ENCODE measurements around the gene NXNL2. TPM values are rescaled to one million over a fixed set of nuclear protein-coding genes. Genes with fewer than 3 reads are reported as not detected.

NXNL2 gene
- total RNA-seq, 1 experiment from 2014 or later, result 2.2 TPM

DNA sequence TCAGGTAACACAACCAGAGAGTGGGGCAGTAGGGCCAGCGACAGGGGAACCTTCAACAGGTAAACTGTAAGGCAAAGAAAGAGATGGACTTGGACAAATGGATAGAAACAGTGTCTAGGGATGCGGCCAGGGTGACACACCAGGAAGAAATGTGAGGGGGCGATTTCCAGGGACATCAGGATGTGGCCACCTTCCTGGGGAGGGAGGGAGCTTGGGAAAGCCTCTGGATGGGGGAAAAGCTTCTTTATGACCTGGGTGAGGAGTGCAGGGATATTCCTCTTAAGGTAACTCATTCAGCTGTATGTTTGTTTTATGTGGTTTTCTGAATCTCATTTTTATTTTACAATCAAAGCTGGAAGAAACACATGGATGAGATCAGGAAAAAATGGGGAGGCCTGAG is 11.9 kb upstream of the NXNL2 start:
- Mint-ChIP-seq H3K4me1 (peaks cover 27% of the 10 kb centered on the region), H3K4me3 (no peak overlapping the region), H3K27ac (no peak overlapping the region), H3K9me3 (no peaks in the 10 kb centered on the region), H3K36me3 (no peaks in the 10 kb centered on the region), H3K27me3 (ENCODE audit: low read depth) (peaks cover 3% of the 10 kb centered on the region; the same call in 1 of the 2 replicates)
- POLR2A ChIA-PET, result no interaction called here
- CTCF ChIA-PET, result no interaction called here
- no peak for ATAC-seq
- TF ChIP-seq, protein P1, sequence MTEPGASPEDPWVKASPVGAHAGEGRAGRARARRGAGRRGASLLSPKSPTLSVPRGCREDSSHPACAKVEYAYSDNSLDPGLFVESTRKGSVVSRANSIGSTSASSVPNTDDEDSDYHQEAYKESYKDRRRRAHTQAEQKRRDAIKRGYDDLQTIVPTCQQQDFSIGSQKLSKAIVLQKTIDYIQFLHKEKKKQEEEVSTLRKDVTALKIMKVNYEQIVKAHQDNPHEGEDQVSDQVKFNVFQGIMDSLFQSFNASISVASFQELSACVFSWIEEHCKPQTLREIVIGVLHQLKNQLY (CRISPR knock-in tag; IDR thresholded peaks at IDR 0.05), result no peak
- TF ChIP-seq SMAD4 (CRISPR knock-in tag; IDR thresholded peaks at IDR 0.05), result no peak
- no peak for TF ChIP-seq ETV6 (CRISPR knock-in tag; IDR thresholded peaks at IDR 0.05)
- TF ChIP-seq RELA (CRISPR knock-in tag; IDR thresholded peaks at IDR 0.05; ENCODE audit: borderline replicate concordance), result no peak
- no peak for TF ChIP-seq ATF1 (CRISPR knock-in tag; IDR thresholded peaks at IDR 0.05)
- TF ChIP-seq, protein P2, sequence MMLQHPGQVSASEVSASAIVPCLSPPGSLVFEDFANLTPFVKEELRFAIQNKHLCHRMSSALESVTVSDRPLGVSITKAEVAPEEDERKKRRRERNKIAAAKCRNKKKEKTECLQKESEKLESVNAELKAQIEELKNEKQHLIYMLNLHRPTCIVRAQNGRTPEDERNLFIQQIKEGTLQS (CRISPR knock-in tag; conservative IDR thresholded peaks at IDR 0.05), result no peak
- TF ChIP-seq, protein P3, sequence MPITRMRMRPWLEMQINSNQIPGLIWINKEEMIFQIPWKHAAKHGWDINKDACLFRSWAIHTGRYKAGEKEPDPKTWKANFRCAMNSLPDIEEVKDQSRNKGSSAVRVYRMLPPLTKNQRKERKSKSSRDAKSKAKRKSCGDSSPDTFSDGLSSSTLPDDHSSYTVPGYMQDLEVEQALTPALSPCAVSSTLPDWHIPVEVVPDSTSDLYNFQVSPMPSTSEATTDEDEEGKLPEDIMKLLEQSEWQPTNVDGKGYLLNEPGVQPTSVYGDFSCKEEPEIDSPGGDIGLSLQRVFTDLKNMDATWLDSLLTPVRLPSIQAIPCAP (CRISPR knock-in tag; IDR thresholded peaks at IDR 0.05), result no peak
- TF ChIP-seq, protein P4, sequence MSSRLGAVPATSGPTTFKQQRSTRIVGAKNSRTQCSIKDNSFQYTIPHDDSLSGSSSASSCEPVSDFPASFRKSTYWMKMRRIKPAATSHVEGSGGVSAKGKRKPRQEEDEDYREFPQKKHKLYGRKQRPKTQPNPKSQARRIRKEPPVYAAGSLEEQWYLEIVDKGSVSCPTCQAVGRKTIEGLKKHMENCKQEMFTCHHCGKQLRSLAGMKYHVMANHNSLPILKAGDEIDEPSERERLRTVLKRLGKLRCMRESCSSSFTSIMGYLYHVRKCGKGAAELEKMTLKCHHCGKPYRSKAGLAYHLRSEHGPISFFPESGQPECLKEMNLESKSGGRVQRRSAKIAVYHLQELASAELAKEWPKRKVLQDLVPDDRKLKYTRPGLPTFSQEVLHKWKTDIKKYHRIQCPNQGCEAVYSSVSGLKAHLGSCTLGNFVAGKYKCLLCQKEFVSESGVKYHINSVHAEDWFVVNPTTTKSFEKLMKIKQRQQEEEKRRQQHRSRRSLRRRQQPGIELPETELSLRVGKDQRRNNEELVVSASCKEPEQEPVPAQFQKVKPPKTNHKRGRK (CRISPR knock-in tag; IDR thresholded peaks at IDR 0.05; ENCODE audit: borderline replicate concordance), result no peak
- TF ChIP-seq, protein P5, sequence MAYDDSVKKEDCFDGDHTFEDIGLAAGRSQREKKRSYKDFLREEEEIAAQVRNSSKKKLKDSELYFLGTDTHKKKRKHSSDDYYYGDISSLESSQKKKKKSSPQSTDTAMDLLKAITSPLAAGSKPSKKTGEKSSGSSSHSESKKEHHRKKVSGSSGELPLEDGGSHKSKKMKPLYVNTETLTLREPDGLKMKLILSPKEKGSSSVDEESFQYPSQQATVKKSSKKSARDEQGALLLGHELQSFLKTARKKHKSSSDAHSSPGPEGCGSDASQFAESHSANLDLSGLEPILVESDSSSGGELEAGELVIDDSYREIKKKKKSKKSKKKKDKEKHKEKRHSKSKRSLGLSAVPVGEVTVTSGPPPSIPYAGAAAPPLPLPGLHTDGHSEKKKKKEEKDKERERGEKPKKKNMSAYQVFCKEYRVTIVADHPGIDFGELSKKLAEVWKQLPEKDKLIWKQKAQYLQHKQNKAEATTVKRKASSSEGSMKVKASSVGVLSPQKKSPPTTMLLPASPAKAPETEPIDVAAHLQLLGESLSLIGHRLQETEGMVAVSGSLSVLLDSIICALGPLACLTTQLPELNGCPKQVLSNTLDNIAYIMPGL (CRISPR knock-in tag; IDR thresholded peaks at IDR 0.05), result no peak
- no peak for TF ChIP-seq SP1 (CRISPR knock-in tag; conservative IDR thresholded peaks at IDR 0.05)
- TF ChIP-seq GTF2I (CRISPR knock-in tag; conservative IDR thresholded peaks at IDR 0.05), result no peak
- TF ChIP-seq, protein P6, sequence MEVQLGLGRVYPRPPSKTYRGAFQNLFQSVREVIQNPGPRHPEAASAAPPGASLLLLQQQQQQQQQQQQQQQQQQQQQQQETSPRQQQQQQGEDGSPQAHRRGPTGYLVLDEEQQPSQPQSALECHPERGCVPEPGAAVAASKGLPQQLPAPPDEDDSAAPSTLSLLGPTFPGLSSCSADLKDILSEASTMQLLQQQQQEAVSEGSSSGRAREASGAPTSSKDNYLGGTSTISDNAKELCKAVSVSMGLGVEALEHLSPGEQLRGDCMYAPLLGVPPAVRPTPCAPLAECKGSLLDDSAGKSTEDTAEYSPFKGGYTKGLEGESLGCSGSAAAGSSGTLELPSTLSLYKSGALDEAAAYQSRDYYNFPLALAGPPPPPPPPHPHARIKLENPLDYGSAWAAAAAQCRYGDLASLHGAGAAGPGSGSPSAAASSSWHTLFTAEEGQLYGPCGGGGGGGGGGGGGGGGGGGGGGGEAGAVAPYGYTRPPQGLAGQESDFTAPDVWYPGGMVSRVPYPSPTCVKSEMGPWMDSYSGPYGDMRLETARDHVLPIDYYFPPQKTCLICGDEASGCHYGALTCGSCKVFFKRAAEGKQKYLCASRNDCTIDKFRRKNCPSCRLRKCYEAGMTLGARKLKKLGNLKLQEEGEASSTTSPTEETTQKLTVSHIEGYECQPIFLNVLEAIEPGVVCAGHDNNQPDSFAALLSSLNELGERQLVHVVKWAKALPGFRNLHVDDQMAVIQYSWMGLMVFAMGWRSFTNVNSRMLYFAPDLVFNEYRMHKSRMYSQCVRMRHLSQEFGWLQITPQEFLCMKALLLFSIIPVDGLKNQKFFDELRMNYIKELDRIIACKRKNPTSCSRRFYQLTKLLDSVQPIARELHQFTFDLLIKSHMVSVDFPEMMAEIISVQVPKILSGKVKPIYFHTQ (CRISPR knock-in tag; IDR thresholded peaks at IDR 0.05), result no peak
- TF ChIP-seq FOXJ3 (CRISPR knock-in tag; IDR thresholded peaks at IDR 0.05; ENCODE audit: borderline replicate concordance), result no peak
- no peak for DNase-seq (ENCODE audit: low spot score)

DNA sequence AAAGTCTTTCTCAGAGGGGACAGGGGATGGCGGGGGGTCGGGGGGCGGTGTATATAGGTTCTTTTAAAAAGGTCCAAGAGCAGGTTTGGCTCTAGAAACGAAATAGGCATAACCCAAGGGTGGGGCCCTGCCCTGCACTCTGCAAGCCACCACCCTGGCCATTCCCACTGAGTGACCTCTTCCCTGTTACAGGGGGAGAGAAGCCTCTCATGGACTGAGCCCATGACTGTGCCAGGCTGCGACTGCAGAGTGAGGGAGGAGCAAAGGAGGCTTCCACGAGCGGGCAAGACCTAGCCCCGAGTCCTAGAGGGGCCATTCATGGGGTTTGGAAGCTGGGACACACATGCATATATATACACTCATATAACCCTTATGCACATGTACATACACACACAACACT is 10.1 kb upstream of the NXNL2 start:
- POLR2A ChIA-PET, result no interaction called here

More for the DNA sequence above, 10.1 kb upstream of the NXNL2 start:
- H3K9me3 Mint-ChIP-seq, result no peaks in the 10 kb centered on the region
- peaks cover 3% of the 10 kb centered on the region; the same call in 1 of the 2 replicates for H3K27me3 Mint-ChIP-seq (ENCODE audit: low read depth)
- H3K36me3 Mint-ChIP-seq, result no peaks in the 10 kb centered on the region
- TF ChIP-seq ZNF671 (CRISPR knock-in tag; IDR thresholded peaks at IDR 0.05) (no peak), ZNF263 (CRISPR knock-in tag; IDR thresholded peaks at IDR 0.05; ENCODE audit: low read depth) (no peak)
- TF ChIP-seq, protein P7, sequence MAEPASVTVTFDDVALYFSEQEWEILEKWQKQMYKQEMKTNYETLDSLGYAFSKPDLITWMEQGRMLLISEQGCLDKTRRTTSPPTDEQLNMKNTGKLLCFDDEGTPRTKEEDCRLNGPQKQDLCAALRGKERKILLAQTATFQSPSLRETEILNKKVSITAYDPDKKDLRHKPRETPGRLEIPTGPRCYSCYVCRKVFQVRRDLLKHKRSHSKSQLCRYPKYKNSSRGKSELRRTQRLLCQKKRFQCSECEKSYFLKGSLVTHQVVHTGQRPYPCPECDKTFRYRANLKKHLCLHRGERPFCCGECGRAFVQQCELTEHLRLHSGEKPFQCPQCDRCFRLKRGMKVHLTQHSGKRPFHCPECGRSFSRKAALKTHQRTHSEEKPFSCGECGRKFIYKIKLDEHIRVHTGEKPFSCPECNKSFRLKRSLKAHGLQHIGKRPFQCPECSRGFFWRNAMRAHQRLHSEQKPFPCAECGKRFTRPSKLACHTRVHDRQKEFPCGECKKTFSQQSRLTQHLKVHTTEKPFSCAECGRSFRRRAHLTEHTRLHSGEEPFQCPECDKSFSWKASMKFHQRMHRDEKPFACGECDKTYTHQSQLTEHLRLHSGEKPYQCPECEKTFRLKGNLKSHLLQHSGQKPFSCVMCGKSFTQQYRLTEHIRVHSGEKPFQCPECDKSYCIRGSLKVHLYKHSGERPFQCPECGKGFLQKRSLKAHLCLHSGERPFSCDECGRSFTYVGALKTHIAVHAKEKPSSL (CRISPR knock-in tag; conservative IDR thresholded peaks at IDR 0.05), result no peak
- TF ChIP-seq, protein P8, sequence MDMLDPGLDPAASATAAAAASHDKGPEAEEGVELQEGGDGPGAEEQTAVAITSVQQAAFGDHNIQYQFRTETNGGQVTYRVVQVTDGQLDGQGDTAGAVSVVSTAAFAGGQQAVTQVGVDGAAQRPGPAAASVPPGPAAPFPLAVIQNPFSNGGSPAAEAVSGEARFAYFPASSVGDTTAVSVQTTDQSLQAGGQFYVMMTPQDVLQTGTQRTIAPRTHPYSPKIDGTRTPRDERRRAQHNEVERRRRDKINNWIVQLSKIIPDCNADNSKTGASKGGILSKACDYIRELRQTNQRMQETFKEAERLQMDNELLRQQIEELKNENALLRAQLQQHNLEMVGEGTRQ (CRISPR knock-in tag; IDR thresholded peaks at IDR 0.05), result no peak
- no peak overlapping the region for H3K4me3 Mint-ChIP-seq
- no peak overlapping the region for H3K27ac Mint-ChIP-seq
- CTCF ChIA-PET, result interaction anchor here (1.0 kb wide), 1 partner anchor 81 kb away, joined by 3 read pairs; no protein-coding TSS in a partner anchor
- peaks cover 35% of the 10 kb centered on the region for H3K4me1 Mint-ChIP-seq
- no peak for DNase-seq (ENCODE audit: low spot score)
- no peak for ATAC-seq

Data from WTC11 (cell line).